ENCODE results near the gene ASTN2.

GRCh38 chr9:116687754-116688135, 727.1 kb downstream of the ASTN2 start:
- TF ChIP-seq, protein P1, sequence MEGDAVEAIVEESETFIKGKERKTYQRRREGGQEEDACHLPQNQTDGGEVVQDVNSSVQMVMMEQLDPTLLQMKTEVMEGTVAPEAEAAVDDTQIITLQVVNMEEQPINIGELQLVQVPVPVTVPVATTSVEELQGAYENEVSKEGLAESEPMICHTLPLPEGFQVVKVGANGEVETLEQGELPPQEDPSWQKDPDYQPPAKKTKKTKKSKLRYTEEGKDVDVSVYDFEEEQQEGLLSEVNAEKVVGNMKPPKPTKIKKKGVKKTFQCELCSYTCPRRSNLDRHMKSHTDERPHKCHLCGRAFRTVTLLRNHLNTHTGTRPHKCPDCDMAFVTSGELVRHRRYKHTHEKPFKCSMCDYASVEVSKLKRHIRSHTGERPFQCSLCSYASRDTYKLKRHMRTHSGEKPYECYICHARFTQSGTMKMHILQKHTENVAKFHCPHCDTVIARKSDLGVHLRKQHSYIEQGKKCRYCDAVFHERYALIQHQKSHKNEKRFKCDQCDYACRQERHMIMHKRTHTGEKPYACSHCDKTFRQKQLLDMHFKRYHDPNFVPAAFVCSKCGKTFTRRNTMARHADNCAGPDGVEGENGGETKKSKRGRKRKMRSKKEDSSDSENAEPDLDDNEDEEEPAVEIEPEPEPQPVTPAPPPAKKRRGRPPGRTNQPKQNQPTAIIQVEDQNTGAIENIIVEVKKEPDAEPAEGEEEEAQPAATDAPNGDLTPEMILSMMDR (IDR thresholded peaks at IDR 0.05): no peak
- no peak for TF ChIP-seq POLR2A (IDR thresholded peaks at IDR 0.05)

Measured in lower leg skin (tissue), 3 donors.